ENCODE data around the gene TMUB2.
A peak's percentile ranks its signal among the peaks of the same experiment; 100 is the strongest.

The TMUB2 gene

GRCh38 chr17:44203731-44204440, 17.1 kb downstream of the TMUB2 start:
- H3K9me3 ChIP-seq (ENCODE audit: severe bottlenecking), result no peaks in the 10 kb centered on the region
- DNase-seq, result peak; percentile 78
- peaks cover 30% of the 10 kb centered on the region for H3K36me3 ChIP-seq
- H3K27ac ChIP-seq, result no peak overlapping the region
- no peak overlapping the region for H3K4me3 ChIP-seq (ENCODE audit: low read depth, low read length)
- H3K27me3 ChIP-seq (ENCODE audit: insufficient read depth, low read depth, severe bottlenecking), result no peaks in the 10 kb centered on the region
- peak; percentile 74 for TF ChIP-seq CTCF (IDR thresholded peaks at IDR 0.05; ENCODE audit: low read depth, low read length)

- no peak for TF ChIP-seq CTCF (IDR thresholded peaks at IDR 0.05; ENCODE audit: low read depth, low read length)
- DNase-seq, result no peak
- Histone ChIP-seq H3K4me3 (ENCODE audit: low read depth, low read length) (no peak overlapping the region), H3K27ac (no peak overlapping the region), H3K36me3 (peaks cover 36% of the 10 kb centered on the region), H3K9me3 (ENCODE audit: severe bottlenecking) (no peaks in the 10 kb centered on the region), H3K27me3 (ENCODE audit: insufficient read depth, low read depth, severe bottlenecking) (no peaks in the 10 kb centered on the region)
These were observed 17.7 kb downstream of the TMUB2 start for GRCh38 chr17:44204441-44204882.

DNA sequence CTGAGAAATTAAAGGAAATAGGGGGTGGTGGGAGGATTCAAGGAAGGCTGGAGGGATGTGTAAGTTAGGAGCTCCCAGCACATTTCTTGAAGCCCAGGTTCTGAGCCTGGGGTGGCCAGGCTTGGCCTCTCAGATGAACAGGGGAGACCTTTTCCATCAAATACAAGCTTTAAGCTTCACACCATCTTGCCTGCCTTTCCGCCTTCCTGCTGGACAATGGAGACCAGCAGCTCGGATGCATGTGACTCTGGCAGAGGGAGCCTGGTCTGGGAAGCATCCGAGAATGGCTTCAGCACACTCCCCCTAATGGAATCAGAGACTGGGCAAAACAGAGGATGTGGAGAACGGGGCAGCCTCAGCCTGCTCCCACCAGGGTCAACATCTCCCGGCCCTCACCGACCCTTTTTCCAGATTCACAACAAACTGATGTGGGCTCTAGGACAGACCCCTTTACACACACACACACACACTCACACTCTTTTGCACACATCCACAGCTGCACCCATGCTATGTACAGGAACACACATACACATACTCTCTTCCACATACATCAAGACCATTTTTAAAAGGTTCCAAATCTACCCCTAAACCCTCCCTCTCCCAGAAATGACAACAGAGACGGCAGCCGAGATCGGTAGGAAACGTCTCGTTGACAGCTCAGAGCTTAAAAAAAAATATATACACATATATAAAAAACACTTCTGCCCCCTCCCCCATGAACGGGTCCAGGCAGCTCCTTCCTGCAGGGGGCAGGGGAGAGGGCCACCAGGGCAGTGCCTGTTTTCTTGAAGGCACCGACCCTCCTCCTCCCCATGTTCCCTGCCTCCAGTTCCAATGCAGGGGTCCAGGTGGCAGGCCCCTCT, 19.4 kb downstream of the TMUB2 start:
- peak; percentile 50 for DNase-seq
- Histone ChIP-seq H3K9me3 (ENCODE audit: severe bottlenecking) (no peaks in the 10 kb centered on the region), H3K4me3 (ENCODE audit: low read depth, low read length) (no peak overlapping the region), H3K36me3 (peaks cover 51% of the 10 kb centered on the region), H3K27me3 (ENCODE audit: insufficient read depth, low read depth, severe bottlenecking) (no peaks in the 10 kb centered on the region), H3K27ac (no peak overlapping the region)
- TF ChIP-seq CTCF (IDR thresholded peaks at IDR 0.05; ENCODE audit: low read depth, low read length), result peak; percentile 49; the same call in 1 of the 2 replicates

GRCh38 chr17:44206825-44207155, 20.0 kb downstream of the TMUB2 start:
- Histone ChIP-seq H3K36me3 (peaks cover 56% of the 10 kb centered on the region), H3K27me3 (ENCODE audit: insufficient read depth, low read depth, severe bottlenecking) (no peaks in the 10 kb centered on the region), H3K4me3 (ENCODE audit: low read depth, low read length) (no peak overlapping the region), H3K9me3 (ENCODE audit: severe bottlenecking) (no peaks in the 10 kb centered on the region), H3K27ac (no peak overlapping the region)
- no peak for DNase-seq
- no peak for TF ChIP-seq CTCF (IDR thresholded peaks at IDR 0.05; ENCODE audit: low read depth, low read length)

DNA sequence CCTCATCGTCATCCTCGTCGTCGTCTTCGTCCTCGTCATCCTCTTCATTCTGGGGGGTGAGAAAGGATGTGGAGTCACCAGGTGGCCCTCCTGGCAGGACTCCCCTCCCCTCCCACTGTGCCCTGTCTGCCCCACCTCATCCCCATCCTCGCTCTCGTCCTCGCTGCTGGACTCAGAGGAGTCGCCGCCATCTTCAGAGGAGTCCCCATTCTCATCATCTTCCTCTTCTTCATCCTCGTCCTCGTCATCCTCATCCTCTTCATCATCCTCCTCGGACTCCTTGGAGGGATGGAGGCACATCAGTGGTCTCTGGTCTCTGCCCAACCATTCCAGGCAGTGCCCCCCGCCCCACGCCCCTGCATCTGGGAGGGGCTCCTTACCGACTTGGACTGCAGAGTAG, 20.5 kb downstream of the TMUB2 start:
- Histone ChIP-seq H3K27ac (no peak overlapping the region), H3K4me3 (ENCODE audit: low read depth, low read length) (no peak overlapping the region), H3K27me3 (ENCODE audit: insufficient read depth, low read depth, severe bottlenecking) (no peaks in the 10 kb centered on the region), H3K9me3 (ENCODE audit: severe bottlenecking) (no peaks in the 10 kb centered on the region), H3K36me3 (peaks cover 57% of the 10 kb centered on the region)
- no peak for TF ChIP-seq CTCF (IDR thresholded peaks at IDR 0.05; ENCODE audit: low read depth, low read length)
- no peak for DNase-seq
